NCI-H2029 (cell line): ENCODE results near the gene EXD2.
"Not testable (repeated sequence)": the region's sequence is repeated elsewhere in the genome, so short reads cannot be mapped to it uniquely, and the experiment has no call there.

Experiments
- DNase-seq: peaks from one replicate; lab custom pipeline; 2025; lab: John Stamatoyannopoulos, UW

The EXD2 gene, protein sequence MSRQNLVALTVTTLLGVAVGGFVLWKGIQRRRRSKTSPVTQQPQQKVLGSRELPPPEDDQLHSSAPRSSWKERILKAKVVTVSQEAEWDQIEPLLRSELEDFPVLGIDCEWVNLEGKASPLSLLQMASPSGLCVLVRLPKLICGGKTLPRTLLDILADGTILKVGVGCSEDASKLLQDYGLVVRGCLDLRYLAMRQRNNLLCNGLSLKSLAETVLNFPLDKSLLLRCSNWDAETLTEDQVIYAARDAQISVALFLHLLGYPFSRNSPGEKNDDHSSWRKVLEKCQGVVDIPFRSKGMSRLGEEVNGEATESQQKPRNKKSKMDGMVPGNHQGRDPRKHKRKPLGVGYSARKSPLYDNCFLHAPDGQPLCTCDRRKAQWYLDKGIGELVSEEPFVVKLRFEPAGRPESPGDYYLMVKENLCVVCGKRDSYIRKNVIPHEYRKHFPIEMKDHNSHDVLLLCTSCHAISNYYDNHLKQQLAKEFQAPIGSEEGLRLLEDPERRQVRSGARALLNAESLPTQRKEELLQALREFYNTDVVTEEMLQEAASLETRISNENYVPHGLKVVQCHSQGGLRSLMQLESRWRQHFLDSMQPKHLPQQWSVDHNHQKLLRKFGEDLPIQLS

DNA sequence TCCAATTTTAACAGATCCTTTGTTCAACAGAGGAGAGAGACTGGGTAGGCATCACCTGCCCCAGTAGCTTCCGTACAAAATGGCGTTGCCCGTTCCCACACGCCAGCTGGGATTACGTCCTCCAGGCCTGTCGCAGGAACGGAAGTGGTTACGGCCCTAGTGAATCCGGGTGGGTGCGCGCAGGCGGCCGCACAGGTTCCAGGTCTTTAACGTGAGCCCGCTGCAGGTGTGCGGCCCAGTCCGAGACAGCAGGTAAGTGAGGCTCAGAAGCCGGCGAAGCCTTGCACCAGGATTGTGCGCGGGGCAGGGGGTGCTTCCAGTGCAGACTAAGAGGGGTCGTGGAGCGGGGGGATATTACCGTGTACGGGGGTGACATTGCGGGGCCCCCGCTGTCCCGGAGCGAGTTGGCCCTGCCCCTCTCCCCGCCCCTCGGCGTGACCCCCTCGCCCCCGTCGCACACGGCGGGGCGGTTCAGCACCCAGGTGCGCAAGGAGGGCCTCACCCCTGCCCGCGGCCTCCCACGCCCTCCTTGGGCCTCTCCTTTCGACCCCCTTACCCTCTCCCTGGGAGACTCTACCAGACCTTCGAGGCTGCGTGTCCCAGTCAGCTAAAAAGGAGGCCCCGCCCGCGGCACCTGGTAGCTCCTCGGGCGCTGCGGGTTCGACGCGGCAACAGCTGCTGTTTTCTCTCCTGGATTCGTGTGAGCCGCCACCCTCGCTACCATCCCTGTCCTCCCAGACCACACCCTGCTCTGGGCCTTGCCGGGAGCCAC, at the start of gene EXD2:
EXD2 (plus strand) TSS at position 159 of the 772 bp plus-strand sequence. CDS start 17,973 bp downstream, outside the sequence.
- peak; percentile 81 for DNase-seq

- no peak for DNase-seq
Observed at GRCh38 chr14:69141550-69141949, 49.7 kb upstream of the EXD2 start.

DNA sequence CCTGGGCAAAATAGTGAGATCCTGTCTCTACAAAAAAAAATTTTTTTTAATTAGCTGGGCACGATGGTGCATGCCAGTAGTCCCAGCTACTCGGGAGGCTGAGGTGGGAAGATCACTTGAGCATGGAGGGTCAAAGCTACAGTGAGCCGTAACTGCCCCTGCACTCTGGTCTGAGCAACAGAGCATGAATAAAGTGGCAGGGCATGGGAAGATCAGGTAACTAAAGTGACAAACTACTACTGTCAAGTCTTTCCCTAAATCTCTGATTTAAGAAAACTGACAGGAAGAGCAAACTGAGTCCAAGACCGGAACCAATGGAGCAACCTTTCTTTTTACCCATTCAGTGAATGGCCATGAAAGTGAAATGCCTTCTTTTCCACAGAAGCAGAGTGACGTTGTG, 49.2 kb upstream of the EXD2 start:
- no peak for DNase-seq

- DNase-seq: no peak
Observed at GRCh38 chr14:69149461-69150244, 41.6 kb upstream of the EXD2 start.

DNA sequence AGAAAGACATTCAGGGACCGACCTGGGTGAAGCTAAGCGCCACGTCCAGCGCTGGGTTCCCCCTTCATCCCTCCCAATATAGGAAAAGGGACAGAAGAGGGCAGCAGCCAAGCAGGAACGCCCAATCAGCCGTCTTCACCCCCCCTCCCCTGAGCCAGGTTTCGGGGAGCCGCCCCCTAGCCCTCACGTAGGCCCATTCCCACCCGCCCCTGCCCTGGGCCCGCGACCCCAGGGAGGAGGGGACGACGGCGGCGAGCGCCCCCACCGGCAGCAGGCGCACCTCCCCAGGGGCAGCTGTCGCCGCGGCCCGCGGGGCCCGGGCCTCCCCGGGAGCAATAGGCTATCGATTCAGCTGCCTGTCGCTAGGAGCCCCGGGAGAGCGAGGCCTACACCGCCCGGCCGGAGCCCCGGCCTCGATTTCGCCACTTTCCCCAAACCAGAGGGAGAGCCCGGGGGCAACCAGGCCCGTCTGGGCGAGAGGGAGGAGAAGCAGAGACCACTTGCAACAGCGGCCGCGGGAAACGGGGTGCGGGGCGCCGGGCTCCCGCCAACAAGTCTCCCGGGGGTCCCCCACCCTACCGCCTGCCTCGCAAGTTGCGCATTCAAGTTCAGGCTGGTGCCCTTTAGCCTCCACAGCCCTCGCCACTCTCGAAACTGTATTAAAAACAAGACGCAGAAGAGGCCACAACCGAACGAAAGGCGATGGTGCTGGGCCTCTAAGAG, 39.7 kb upstream of the EXD2 start:
- DNase-seq: peak; percentile 4

GRCh38 chr14:69152181-69152901, 39.0 kb upstream of the EXD2 start:
- peak; percentile 25 for DNase-seq

DNA sequence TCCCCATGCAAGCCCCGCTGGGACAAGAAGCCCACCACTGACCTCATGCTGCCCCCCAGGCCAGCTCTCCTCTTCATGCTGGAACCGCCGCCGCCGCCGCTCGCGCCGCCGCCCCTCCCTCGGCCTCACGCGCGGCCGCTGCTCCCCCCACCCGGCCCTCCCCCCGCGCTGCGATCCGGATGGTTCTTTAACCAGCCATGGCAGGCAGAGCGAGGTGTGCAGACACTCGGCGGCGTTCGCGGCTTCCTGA, 38.5 kb upstream of the EXD2 start, which contains the start of gene DCAF5:
DCAF5 (minus strand) TSS at position 218 of the 250 bp plus-strand sequence; CDS start at position 77, 141 bp downstream.
- no peak for DNase-seq

DNA sequence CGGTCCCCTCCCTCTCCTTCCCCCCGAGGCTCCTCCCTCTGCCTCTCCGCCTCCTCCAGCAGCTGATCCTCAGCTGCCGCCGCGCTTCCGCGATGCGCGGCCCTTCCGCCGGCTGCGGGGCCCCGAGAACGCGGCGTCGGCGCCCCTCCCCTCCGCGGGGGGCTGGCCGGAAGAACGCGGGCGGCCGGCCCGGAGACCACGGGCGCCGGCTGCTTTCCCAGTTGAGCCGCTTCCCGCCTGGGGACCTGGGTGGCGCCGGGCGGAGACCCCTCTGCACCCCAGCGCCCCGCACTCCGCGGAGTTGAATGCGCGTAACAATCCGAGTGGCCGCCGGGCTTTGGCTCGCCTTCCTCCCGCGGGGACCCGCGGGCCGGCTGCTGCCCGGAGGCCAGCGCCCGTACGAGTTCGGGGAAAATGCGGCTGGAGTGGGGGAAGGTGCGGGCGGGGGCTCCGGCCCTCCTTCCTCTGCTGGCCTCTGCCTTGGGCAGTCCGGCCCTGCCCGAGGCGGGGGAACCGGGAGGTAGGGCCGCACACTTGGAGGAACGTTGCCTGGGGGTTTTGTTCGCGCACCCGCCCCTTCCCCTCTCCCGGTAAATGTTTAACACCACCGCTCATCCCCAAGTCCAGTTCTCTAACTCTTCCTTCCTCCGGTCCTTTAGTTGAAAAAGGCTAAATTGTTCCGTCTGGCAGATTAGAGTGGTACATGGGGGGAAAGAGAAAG, 38.0 kb upstream of the EXD2 start:
- peak; percentile 71 for DNase-seq

DNA sequence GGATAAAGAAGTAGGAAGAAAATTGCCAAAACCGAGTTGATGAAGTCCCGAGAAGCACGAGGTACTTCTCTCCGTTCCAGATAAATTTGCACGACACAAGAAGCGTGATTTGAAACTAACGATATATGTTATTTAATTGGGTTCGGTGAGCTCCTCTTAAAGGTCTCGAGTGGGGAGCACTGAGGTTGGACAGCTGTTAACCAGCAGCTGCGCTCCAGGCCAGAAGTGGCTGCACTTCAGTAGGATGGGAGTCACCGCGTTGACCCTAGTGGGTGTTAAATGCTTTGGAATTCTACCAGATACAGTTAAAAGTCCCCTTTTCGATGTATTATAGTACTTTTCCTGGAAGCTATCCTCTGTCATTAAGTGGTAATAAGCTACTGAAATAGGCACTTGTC, 37.4 kb upstream of the EXD2 start:
- no peak for DNase-seq

DNA sequence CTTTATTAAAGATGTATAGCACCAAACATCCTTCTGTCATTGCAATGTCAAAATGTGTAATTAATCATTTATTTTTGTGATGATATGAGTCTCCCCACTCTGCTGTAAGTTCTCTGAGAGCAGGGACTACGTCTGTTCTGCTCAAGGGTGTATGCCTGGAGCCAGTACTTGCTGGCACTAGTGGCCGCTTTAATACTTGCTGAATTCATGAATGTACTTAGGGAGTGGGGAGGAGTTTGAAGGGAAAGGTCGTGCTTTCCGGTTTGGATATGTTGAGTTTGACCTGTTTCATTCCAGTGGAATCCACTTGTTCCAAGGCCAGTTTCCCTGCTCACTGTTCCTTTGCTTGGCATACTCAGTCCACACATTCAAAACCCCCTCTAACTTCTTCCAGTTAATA, 36.5 kb upstream of the EXD2 start:
- DNase-seq: no peak

- DNase-seq: no peak
Observed at GRCh38 chr14:69156224-69156623, 35.1 kb upstream of the EXD2 start.

GRCh38 chr14:69161590-69161989, 29.7 kb upstream of the EXD2 start:
- DNase-seq: no peak

GRCh38 chr14:69165787-69166186, 25.5 kb upstream of the EXD2 start:
- DNase-seq: not testable (repeated sequence)

DNA sequence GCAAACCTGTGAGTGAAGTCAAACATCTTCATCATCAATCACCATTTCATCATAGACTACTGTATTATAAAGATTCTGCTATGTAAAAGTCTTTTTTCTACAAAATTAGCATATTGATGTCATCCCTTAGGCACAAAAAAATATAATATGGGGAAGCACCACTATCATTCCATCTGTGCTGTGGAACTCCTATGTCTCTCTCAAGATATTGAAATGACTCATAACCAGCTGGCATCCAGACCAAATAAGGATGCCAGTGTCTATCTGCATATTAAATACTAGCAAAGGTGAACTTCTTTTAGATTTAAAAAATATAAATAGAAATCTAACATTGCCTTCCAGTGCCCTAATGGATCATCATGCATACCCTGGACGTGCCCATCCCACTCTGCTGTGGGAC, 20.5 kb upstream of the EXD2 start:
- no peak for DNase-seq

DNA sequence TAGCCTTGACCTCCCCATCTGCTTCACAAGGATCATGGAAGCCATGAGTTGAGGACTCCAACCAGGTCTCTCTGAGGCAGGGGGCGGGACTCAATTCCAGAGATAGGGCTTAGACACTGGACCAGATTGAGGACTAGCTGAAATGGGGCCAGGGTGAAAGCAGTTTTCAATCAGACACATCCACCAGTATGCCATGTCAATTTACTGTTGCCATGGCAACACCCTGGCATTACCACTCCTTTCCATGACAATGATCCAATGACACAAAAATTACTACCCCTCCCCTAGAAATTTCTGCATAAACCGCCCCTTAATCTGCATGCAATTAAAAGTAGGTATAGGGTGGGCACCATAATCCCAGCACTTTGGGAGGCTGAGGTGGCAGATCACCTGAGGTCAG, 19.7 kb upstream of the EXD2 start:
- no peak for DNase-seq

- DNase-seq: no peak
Observed at GRCh38 chr14:69175130-69175529, 16.2 kb upstream of the EXD2 start.

DNA sequence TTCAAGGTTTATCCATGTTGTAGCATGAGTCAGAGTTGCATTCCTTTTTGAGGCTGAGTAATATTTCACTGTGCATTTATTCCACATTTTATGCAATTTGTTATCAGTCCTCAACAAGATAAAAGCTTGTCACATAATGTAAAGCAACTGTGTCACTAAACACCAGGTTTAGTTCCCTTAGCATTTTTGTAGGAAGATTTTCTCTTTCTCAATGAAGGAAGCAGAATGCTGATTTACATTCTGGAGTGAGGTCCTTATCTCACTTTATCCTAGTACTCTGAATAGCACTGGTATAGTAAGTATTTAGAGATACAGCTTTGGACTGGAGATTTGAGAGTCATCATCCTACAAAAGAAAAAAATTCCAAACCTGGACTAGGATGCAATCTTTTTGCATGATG, 9.8 kb upstream of the EXD2 start:
- no peak for DNase-seq

GRCh38 chr14:69182580-69182979, 8.7 kb upstream of the EXD2 start:
- not testable (repeated sequence) for DNase-seq

- DNase-seq: no peak
Observed at GRCh38 chr14:69183735-69184134, 7.6 kb upstream of the EXD2 start.

GRCh38 chr14:69190191-69190590, 1.1 kb upstream of the EXD2 start:
- no peak for DNase-seq
